Panc1 (cell line): ENCODE measurements around the gene TERB1. TPM values are rescaled to one million over a fixed set of nuclear protein-coding genes. Genes with fewer than 3 reads are reported as not detected.

Experiments
- ATAC-seq: fragments of 200-7000 bp; cut with Tn5 transposase; 2 replicates; pipeline ENCODE4 v1.9.1; 2020; ENCODE audit warnings: mild to moderate bottlenecking, moderate library complexity
- BruUV-seq: library from RNA; stranded (reverse); fragments of 400-500 nt; replicated peaks from 2 replicates; lab custom pipeline; 2021; lab: Mats Ljungman, UMichigan
- CTCF ChIA-PET: fragments of 300-600 bp; sonication (Branson Sonifier 250); formaldehyde crosslinking; loops from one replicate; lab custom pipeline; 2022; ENCODE audit warnings: antibody characterized with exemption; lab: Charles Lee
- POLR2A ChIA-PET: fragments of 300-600 bp; sonication (Branson Sonifier 250); formaldehyde crosslinking; loops from one replicate; lab custom pipeline; 2022; ENCODE audit warnings: antibody characterized with exemption; lab: Charles Lee
- DNase-seq: peaks from one replicate; pipeline ENCODE4 v3.0.0-alpha.2; 2010; ENCODE audit warnings: low read depth, low spot score
- H3K27ac ChIP-seq: 2 replicates; pipeline ENCODE4 v1.5.1; 2011; ENCODE audit warnings: mild to moderate bottlenecking, low read length, inconsistent platforms
- H3K27me3 ChIP-seq: fragments of 200-500 bp; sonication (Bioruptor generic); 2 replicates; pipeline ENCODE4 v1.6.0; 2014; ENCODE audit warnings: low read length, inconsistent platforms; ENCODE audit not compliant: control insufficient read depth, insufficient read depth
- H3K36me3 ChIP-seq: fragments of 200-500 bp; sonication (Bioruptor generic); 2 replicates; pipeline ENCODE4 v1.5.1; 2014; ENCODE audit warnings: inconsistent platforms, mild to moderate bottlenecking, low read length, moderate library complexity; ENCODE audit not compliant: control insufficient read depth, insufficient read depth
- H3K4me1 ChIP-seq: 2 replicates; pipeline ENCODE4 v1.5.1; 2011; ENCODE audit warnings: inconsistent platforms, mild to moderate bottlenecking, low read length, moderate library complexity; ENCODE audit not compliant: control insufficient read depth, insufficient read depth
- H3K4me3 ChIP-seq, 2 experiments: 2 replicates each; pipeline ENCODE4 v1.5.1; 2011 to 2012; ENCODE audit warnings: low read depth in 2 of 2, low read length in 2 of 2, mild to moderate bottlenecking in 2 of 2, inconsistent platforms in 1 of 2, moderate library complexity in 1 of 2
- H3K9me3 ChIP-seq: fragments of 200-500 bp; sonication (Bioruptor generic); 2 replicates; pipeline ENCODE4 v1.5.1; 2014; ENCODE audit warnings: low read depth, mild to moderate bottlenecking, inconsistent platforms, low read length, moderate library complexity; ENCODE audit not compliant: control insufficient read depth, insufficient read depth
- POLR2AphosphoS5 ChIP-seq: IDR thresholded peaks from 2 replicates; pipeline ENCODE4 v1.6.1; 2012; ENCODE audit warnings: mild to moderate bottlenecking, low read depth, low read length, moderate library complexity
- REST ChIP-seq, 2 experiments: IDR thresholded peaks; 2 replicates each; pipeline ENCODE4 v1.6.1; 2011 to 2012; ENCODE audit warnings: low read depth in 2 of 2, control low read depth in 1 of 2, low read length in 1 of 2, mild to moderate bottlenecking in 1 of 2, moderate library complexity in 1 of 2; ENCODE audit not compliant: insufficient read depth in 1 of 2
- SIN3A ChIP-seq: IDR thresholded peaks from 2 replicates; pipeline ENCODE4 v1.6.1; 2012; ENCODE audit warnings: low read depth, mild to moderate bottlenecking, low read length, moderate library complexity, borderline replicate concordance; ENCODE audit not compliant: insufficient read depth
- TCF7L2 ChIP-seq: IDR thresholded peaks from 2 replicates; pipeline ENCODE4 v1.6.1; 2011; ENCODE audit warnings: mild to moderate bottlenecking, low read depth, low read length, inconsistent platforms
- in situ Hi-C: cut with HindIII; loops from 2 replicates; pipeline ENCODE4 v1.10.0; 2016; ENCODE audit warnings: low sequenced_read_pairs, low pct_unique_long_range_greater_than_20kb
- intact Hi-C: fragments of 100-400 bp; cut with micrococcal nuclease; formaldehyde crosslinking; loops from one replicate; pipeline ENCODE4 v1.10.0; 2022; ENCODE audit not compliant: unreplicated experiment
- total RNA-seq: library from RNA; stranded (reverse); gene quantifications from one replicate; pipeline ENCODE4 v1.2.1, GENCODE V29; 2021; ENCODE audit not compliant: unreplicated experiment
- TF ChIP-seq, protein P1 (sequence below): fragments of 450-650 bp; IDR thresholded peaks from 2 replicates; pipeline ENCODE4 v1.5.1; 2017; ENCODE audit warnings: mild to moderate bottlenecking

Gene TERB1
- total RNA-seq, 1 experiment from 2014 or later: not detected

GRCh38 chr16:66751053-66751302 is 50.4 kb downstream of the TERB1 start:
- POLR2A ChIA-PET: no interaction called here

GRCh38 chr16:66750279-66751052 is 50.9 kb downstream of the TERB1 start:
- Histone ChIP-seq H3K27me3 (no peaks in the 10 kb centered on the region), H3K36me3 (peaks cover 12% of the 10 kb centered on the region), H3K4me1 (peaks cover 11% of the 10 kb centered on the region), H3K9me3 (no peaks in the 10 kb centered on the region), H3K4me3 (peak overlapping the region; percentile 79 to 94), H3K27ac (peak overlapping the region; percentile 74)
- DNase-seq (no peak), ATAC-seq (no peak)
- no TSS peak for BruUV-seq
- in situ Hi-C loops (no loop called here), intact Hi-C loops (no loop called here)
- no peak for TF ChIP-seq TCF7L2
- TF ChIP-seq POLR2AphosphoS5: no peak
- TF ChIP-seq, protein P1, sequence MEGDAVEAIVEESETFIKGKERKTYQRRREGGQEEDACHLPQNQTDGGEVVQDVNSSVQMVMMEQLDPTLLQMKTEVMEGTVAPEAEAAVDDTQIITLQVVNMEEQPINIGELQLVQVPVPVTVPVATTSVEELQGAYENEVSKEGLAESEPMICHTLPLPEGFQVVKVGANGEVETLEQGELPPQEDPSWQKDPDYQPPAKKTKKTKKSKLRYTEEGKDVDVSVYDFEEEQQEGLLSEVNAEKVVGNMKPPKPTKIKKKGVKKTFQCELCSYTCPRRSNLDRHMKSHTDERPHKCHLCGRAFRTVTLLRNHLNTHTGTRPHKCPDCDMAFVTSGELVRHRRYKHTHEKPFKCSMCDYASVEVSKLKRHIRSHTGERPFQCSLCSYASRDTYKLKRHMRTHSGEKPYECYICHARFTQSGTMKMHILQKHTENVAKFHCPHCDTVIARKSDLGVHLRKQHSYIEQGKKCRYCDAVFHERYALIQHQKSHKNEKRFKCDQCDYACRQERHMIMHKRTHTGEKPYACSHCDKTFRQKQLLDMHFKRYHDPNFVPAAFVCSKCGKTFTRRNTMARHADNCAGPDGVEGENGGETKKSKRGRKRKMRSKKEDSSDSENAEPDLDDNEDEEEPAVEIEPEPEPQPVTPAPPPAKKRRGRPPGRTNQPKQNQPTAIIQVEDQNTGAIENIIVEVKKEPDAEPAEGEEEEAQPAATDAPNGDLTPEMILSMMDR: no peak
- no peak for TF ChIP-seq REST (IDR thresholded peaks at IDR 0.05; ENCODE audit: insufficient read depth in 1 of 2, low read depth in 2 of 2, low read length in 1 of 2)
- TF ChIP-seq SIN3A: no peak
- ChIA-PET CTCF (no interaction called here), POLR2A (no interaction called here)

More at GRCh38 chr16:66751053-66751302, 50.4 kb downstream of the TERB1 start:
- no peaks in the 10 kb centered on the region for H3K9me3 ChIP-seq
- peak; percentile 41 for ATAC-seq
- H3K27me3 ChIP-seq: no peaks in the 10 kb centered on the region
- in situ Hi-C loops (no loop called here), intact Hi-C loops (no loop called here)
- TF ChIP-seq SIN3A (no peak), REST (IDR thresholded peaks at IDR 0.05; ENCODE audit: insufficient read depth in 1 of 2, low read depth in 2 of 2, low read length in 1 of 2) (no peak), TCF7L2 (no peak)
- TF ChIP-seq, protein P1: no peak
- CTCF ChIA-PET: no interaction called here
- H3K4me3 ChIP-seq: peak overlapping the region; percentile 79 to 94
- peaks cover 12% of the 10 kb centered on the region for H3K36me3 ChIP-seq
- H3K27ac ChIP-seq: peak overlapping the region; percentile 74
- peaks cover 11% of the 10 kb centered on the region for H3K4me1 ChIP-seq
- no TSS peak for BruUV-seq
- no peak for DNase-seq
